ENCODE data around the gene KASH5. TPM values are rescaled to one million over a fixed set of nuclear protein-coding genes. Genes with fewer than 3 reads are reported as not detected.

Gene KASH5
- total RNA-seq, 1 donor from 2014 or later: 2.2 TPM

- DNase-seq (no peak), ATAC-seq (no peak)
- no peaks in the 10 kb centered on the region for H3K9me3 ChIP-seq
- peaks cover 90% of the 10 kb centered on the region for H3K27me3 ChIP-seq
- H3K36me3 ChIP-seq: no peaks in the 10 kb centered on the region
- intact Hi-C loops (cut with DNase I): no loop called here
- TF ChIP-seq CTCF (IDR thresholded peaks at IDR 0.05): no peak
- H3K4me3 ChIP-seq: no peak overlapping the region
- H3K27ac ChIP-seq: no peak overlapping the region
- H3K4me1 ChIP-seq: no peaks in the 10 kb centered on the region
Measured at GRCh38 chr19:49435670-49436069, 47.6 kb downstream of the KASH5 start.

- Histone ChIP-seq H3K36me3 (no peaks in the 10 kb centered on the region), H3K27me3 (peaks cover 88% of the 10 kb centered on the region), H3K9me3 (no peaks in the 10 kb centered on the region), H3K4me1 (no peaks in the 10 kb centered on the region), H3K4me3 (no peak overlapping the region), H3K27ac (no peak overlapping the region)
- intact Hi-C loops (cut with DNase I): no loop called here
- no peak for TF ChIP-seq CTCF (IDR thresholded peaks at IDR 0.05)
- ATAC-seq: peak; percentile 11
- DNase-seq: no peak
Measured at GRCh38 chr19:49436381-49437017, 48.5 kb downstream of the KASH5 start.

- H3K9me3 ChIP-seq: no peaks in the 10 kb centered on the region
- no peak for TF ChIP-seq CTCF (IDR thresholded peaks at IDR 0.05)
- intact Hi-C loops (cut with DNase I): no loop called here
- H3K4me1 ChIP-seq: no peaks in the 10 kb centered on the region
- H3K36me3 ChIP-seq: no peaks in the 10 kb centered on the region
- H3K4me3 ChIP-seq: no peak overlapping the region
- ATAC-seq (no peak), DNase-seq (no peak)
- peaks cover 88% of the 10 kb centered on the region for H3K27me3 ChIP-seq
- no peak overlapping the region for H3K27ac ChIP-seq
Measured at GRCh38 chr19:49437231-49437630, 49.2 kb downstream of the KASH5 start.

- intact Hi-C loops (cut with DNase I): no loop called here
- Histone ChIP-seq H3K36me3 (no peaks in the 10 kb centered on the region), H3K9me3 (no peaks in the 10 kb centered on the region), H3K27ac (no peak overlapping the region), H3K4me3 (no peak overlapping the region), H3K4me1 (no peaks in the 10 kb centered on the region), H3K27me3 (peaks cover 78% of the 10 kb centered on the region)
- no peak for DNase-seq
- no peak for ATAC-seq
- no peak for TF ChIP-seq CTCF (IDR thresholded peaks at IDR 0.05)
Measured at GRCh38 chr19:49438261-49438660, 50.2 kb downstream of the KASH5 start.

GRCh38 chr19:49439836-49440235, 51.8 kb downstream of the KASH5 start:
- Histone ChIP-seq H3K36me3 (no peaks in the 10 kb centered on the region), H3K9me3 (no peaks in the 10 kb centered on the region), H3K27me3 (peaks cover 65% of the 10 kb centered on the region), H3K4me3 (no peak overlapping the region), H3K27ac (no peak overlapping the region), H3K4me1 (peaks cover 4% of the 10 kb centered on the region)
- intact Hi-C loops (cut with DNase I): loop anchor here (5.0 to 10.0 kb wide), 2 partner anchors 48 to 215 kb away; no protein-coding TSS in a partner anchor
- ATAC-seq (no peak), DNase-seq (no peak)
- no peak for TF ChIP-seq CTCF (IDR thresholded peaks at IDR 0.05)

All from upper lobe of right lung (tissue), 1 donor.